Measurements from ENCODE around the gene GALNT2. TPM values are rescaled to one million over a fixed set of nuclear protein-coding genes. Genes with fewer than 3 reads are reported as not detected.

GALNT2 gene
- total and polyA plus RNA-seq, 4 donors, result 47.5 to 182 (median 114) TPM

DNA sequence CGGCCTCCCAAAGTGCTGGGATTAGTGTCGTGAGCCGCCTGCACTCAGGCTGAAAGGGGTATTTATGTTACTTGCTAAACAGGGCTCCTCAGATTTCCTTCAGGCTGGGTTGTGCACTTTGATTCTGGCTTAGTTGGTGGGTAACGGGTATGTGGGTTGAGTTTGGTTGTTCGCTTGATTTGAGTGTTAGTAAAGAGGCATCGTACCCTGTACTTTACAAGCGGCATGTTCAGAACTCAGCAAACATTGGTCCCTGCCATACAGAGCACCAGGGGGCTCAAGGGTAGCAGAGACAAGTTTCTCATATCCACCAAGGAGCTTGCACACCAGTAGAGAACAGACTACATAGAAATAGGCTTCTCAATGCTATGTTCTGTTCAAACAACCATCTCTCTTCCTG, 211.3 kb downstream of the GALNT2 start:
- no peaks in the 10 kb centered on the region for H3K27me3 ChIP-seq (ENCODE audit: control insufficient read depth in 4 of 4, insufficient read depth in 4 of 4, low read length in 3 of 4)
- no peaks in the 10 kb centered on the region for H3K4me1 ChIP-seq (ENCODE audit: control insufficient read depth in 4 of 4, insufficient read depth in 4 of 4, low read length in 3 of 4)
- H3K9ac ChIP-seq (ENCODE audit: low read depth in 1 of 2, low read length in 2 of 2), result no peak overlapping the region
- no peak overlapping the region for H3K4me3 ChIP-seq (ENCODE audit: low read depth in 1 of 3, low read length in 3 of 3)
- no peaks in the 10 kb centered on the region for H3K9me3 ChIP-seq (ENCODE audit: control insufficient read depth in 4 of 4, low read length in 3 of 4)
- TF ChIP-seq GABPA (IDR thresholded peaks at IDR 0.05 in 1 of 2, conservative IDR thresholded peaks at IDR 0.05 in 1 of 2) (no peak), SP1 (IDR thresholded peaks at IDR 0.05) (no peak), HNF4A (conservative IDR thresholded peaks at IDR 0.05) (no peak), RXRA (IDR thresholded peaks at IDR 0.05) (no peak), RAD21 (IDR thresholded peaks at IDR 0.05) (no peak), NR2F2 (IDR thresholded peaks at IDR 0.05) (no peak), TAF1 (conservative IDR thresholded peaks at IDR 0.05) (no peak), FOXA2 (IDR thresholded peaks at IDR 0.05) (no peak), ATF3 (IDR thresholded peaks at IDR 0.05) (no peak), FOXA1 (IDR thresholded peaks at IDR 0.05) (no peak), HNF4G (IDR thresholded peaks at IDR 0.05) (no peak), EGR1 (IDR thresholded peaks at IDR 0.05; ENCODE audit: low read depth in 2 of 2) (no peak), CTCF (IDR thresholded peaks at IDR 0.05; ENCODE audit: low read depth, low read length, missing input control) (no peak), JUND (IDR thresholded peaks at IDR 0.05) (no peak)
- TF ChIP-seq, protein P1, sequence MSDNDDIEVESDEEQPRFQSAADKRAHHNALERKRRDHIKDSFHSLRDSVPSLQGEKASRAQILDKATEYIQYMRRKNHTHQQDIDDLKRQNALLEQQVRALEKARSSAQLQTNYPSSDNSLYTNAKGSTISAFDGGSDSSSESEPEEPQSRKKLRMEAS (IDR thresholded peaks at IDR 0.05), result no peak
- no peak for DNase-seq (ENCODE audit: low spot score)
- peaks cover 9 to 66% (median 41%) of the 10 kb centered on the region in 4 donors for H3K36me3 ChIP-seq (ENCODE audit: control insufficient read depth in 4 of 4, insufficient read depth in 3 of 4, low read depth in 1 of 4, low read length in 3 of 4)
- no peak overlapping the region for H3K27ac ChIP-seq (ENCODE audit: low read depth in 1 of 2, low read length in 2 of 2)
- 96% methylated on average over 7 of the region's 7 CpGs for WGBS

DNA sequence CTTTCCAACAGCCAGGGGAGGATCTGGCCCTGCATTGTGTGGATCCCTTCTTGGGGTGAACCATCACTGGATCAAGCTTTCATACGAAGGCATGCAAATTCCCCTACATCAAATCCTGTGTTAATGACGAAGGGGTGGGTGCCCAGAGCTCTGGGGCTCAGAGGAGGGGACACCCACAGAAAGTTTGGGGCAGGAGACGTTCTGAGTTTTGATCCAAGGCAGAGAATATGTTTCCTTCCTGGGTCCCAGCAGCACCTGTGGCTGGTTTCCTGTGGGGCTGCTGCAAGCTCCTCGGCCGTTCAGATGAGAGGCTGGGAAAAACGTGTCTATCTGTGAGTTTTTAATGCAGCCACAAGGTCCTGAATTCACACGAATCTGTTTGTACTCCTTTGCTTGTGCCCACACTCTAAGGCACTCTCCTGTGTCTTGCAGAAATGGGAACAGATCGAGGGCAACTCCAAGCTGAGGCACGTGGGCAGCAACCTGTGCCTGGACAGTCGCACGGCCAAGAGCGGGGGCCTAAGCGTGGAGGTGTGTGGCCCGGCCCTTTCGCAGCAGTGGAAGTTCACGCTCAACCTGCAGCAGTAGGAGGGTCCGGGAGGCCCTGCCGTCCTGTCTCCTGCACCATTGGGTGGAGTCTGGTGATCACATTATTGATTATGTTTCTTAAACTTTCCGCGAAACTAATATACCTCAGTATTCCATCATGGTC, 212.0 kb downstream of the GALNT2 start:
- TF ChIP-seq ATF3 (IDR thresholded peaks at IDR 0.05) (no peak), EGR1 (IDR thresholded peaks at IDR 0.05; ENCODE audit: low read depth in 2 of 2) (no peak), CTCF (IDR thresholded peaks at IDR 0.05; ENCODE audit: low read depth, low read length, missing input control) (no peak), HNF4A (conservative IDR thresholded peaks at IDR 0.05) (no peak), TAF1 (conservative IDR thresholded peaks at IDR 0.05) (no peak), FOXA2 (IDR thresholded peaks at IDR 0.05) (no peak), ZBTB33 (IDR thresholded peaks at IDR 0.05) (no peak), YY1 (IDR thresholded peaks at IDR 0.05) (no peak), REST (IDR thresholded peaks at IDR 0.05) (no peak), JUND (IDR thresholded peaks at IDR 0.05) (no peak), NR2F2 (IDR thresholded peaks at IDR 0.05) (no peak), HNF4G (IDR thresholded peaks at IDR 0.05) (no peak), GABPA (IDR thresholded peaks at IDR 0.05 in 1 of 2, conservative IDR thresholded peaks at IDR 0.05 in 1 of 2) (no peak), RXRA (IDR thresholded peaks at IDR 0.05) (no peak)
- TF ChIP-seq, protein P1 (IDR thresholded peaks at IDR 0.05), result no peak
- Histone ChIP-seq H3K36me3 (ENCODE audit: control insufficient read depth in 4 of 4, insufficient read depth in 3 of 4, low read depth in 1 of 4, low read length in 3 of 4) (peaks cover 9 to 65% (median 40%) of the 10 kb centered on the region in 4 donors), H3K4me3 (ENCODE audit: low read depth in 1 of 3, low read length in 3 of 3) (no peak overlapping the region), H3K27ac (ENCODE audit: low read depth in 1 of 2, low read length in 2 of 2) (no peak overlapping the region), H3K4me1 (ENCODE audit: control insufficient read depth in 4 of 4, insufficient read depth in 4 of 4, low read length in 3 of 4) (no peaks in the 10 kb centered on the region), H3K9me3 (ENCODE audit: control insufficient read depth in 4 of 4, low read length in 3 of 4) (no peaks in the 10 kb centered on the region), H3K9ac (ENCODE audit: low read depth in 1 of 2, low read length in 2 of 2) (no peak overlapping the region), H3K27me3 (ENCODE audit: control insufficient read depth in 4 of 4, insufficient read depth in 4 of 4, low read length in 3 of 4) (no peaks in the 10 kb centered on the region)
- WGBS, result 89% methylated on average over 20 of the region's 20 CpGs
- DNase-seq (ENCODE audit: low spot score), result no peak
